ENCODE data around the gene RNU6-1.

The RNU6-1 gene

DNA sequence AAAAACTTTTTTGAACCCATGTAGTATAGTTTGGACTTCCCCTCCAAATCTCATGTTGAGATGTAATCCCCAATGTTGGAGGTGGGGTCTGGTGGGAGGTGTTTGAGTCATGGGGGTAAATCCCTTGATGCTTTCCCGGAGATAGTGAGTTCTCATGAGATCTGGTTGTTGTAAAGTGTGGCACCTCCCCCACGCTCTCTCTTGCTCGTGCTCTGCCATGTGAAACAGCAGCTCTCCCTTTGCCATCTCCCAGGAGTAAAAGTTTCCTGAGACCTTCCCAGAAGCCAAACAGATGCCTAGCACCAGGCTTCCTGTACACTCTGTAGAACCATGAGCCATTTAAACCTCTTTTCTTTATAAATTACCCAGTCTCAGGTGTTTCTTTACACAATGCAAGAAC, 16.0 kb upstream of the RNU6-1 start:
- Histone ChIP-seq H3K4me3 (ENCODE audit: low read depth in 1 of 2, low read length in 2 of 2) (no peak overlapping the region), H3K9ac (ENCODE audit: low read length) (no peak overlapping the region)

DNA sequence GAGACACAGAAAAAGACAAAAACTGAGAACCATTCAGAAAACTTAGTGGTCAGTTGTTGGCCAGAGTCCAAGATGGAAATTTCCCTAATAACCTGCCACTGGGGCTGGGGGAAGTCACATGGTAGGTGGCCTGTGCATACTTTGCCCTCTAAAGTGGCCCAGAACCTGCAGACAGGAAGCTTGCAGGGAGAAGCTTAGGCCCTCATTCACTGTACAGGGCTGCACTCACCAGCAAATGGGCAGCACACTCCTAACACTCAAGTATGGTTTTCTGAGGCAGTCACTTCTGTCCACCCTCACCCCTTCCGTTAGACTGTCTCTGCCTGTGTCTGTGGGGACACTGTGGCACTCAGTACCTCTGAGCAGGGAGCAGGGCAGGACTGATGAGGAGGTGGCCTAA, 14.5 kb upstream of the RNU6-1 start:
- Histone ChIP-seq H3K27ac (ENCODE audit: low read depth, low read length) (no peak overlapping the region), H3K27me3 (ENCODE audit: control insufficient read depth in 1 of 2, insufficient read depth in 2 of 2, low read length in 2 of 2) (no peaks in the 10 kb centered on the region), H3K4me3 (ENCODE audit: low read depth in 1 of 2, low read length in 2 of 2) (no peak overlapping the region), H3K36me3 (ENCODE audit: insufficient read depth, low read length) (no peaks in the 10 kb centered on the region), H3K9me3 (ENCODE audit: low read length) (no peaks in the 10 kb centered on the region), H3K9ac (ENCODE audit: low read length) (no peak overlapping the region), H3K4me1 (ENCODE audit: insufficient read depth, low read length) (peaks cover 15% of the 10 kb centered on the region)

More for the DNA sequence above, 16.0 kb upstream of the RNU6-1 start:
- H3K36me3 ChIP-seq (ENCODE audit: insufficient read depth, low read length) = no peaks in the 10 kb centered on the region
- peaks cover 15% of the 10 kb centered on the region for H3K4me1 ChIP-seq (ENCODE audit: insufficient read depth, low read length)
- H3K27ac ChIP-seq (ENCODE audit: low read depth, low read length) = no peak overlapping the region
- no peaks in the 10 kb centered on the region for H3K27me3 ChIP-seq (ENCODE audit: control insufficient read depth in 1 of 2, insufficient read depth in 2 of 2, low read length in 2 of 2)
- H3K9me3 ChIP-seq (ENCODE audit: low read length) = no peaks in the 10 kb centered on the region

DNA sequence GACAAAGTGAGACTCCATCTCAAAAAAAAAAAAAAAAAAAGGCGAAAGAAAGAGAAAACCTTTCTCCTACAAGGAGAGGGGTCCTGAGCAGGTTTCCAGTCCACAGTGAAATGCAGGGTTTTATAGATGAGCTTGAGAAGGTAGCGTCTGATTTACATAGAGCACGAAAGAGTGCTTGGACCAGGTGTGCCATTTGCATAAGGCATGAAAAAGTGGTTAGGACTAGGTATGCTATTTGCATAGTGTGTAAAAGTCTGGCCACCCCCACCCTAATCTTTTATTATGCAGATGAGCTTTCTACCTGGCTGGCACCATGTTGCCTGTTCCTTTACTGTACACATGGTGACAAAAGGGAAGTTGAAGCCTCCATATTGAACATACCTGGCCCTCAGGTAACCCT, 13.6 kb upstream of the RNU6-1 start:
- Histone ChIP-seq H3K27ac (ENCODE audit: low read depth, low read length) (no peak overlapping the region), H3K4me1 (ENCODE audit: insufficient read depth, low read length) (peaks cover 15% of the 10 kb centered on the region)

DNA sequence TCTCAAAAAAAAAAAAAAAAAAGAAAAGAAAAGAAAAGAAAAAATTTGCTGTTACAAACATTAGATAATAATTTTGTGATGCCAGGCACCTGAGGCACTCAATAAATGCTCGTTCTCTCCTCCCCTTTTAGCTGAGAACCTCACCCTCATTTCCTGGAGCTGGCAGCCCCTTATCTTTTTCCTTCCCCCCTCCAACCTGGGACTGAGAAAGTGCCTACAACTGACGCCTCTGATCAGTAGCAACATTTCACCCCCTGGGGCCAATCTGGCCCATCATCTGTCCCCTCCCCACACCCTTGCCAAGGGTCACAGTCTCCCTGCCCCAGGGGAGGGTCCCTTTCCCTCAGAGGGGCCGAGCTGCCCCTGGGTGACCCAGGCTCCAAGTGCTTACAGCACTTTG, 12.6 kb upstream of the RNU6-1 start:
- Histone ChIP-seq H3K9me3 (ENCODE audit: low read length) (no peaks in the 10 kb centered on the region), H3K4me1 (ENCODE audit: insufficient read depth, low read length) (peaks cover 22% of the 10 kb centered on the region), H3K27ac (ENCODE audit: low read depth, low read length) (no peak overlapping the region), H3K36me3 (ENCODE audit: insufficient read depth, low read length) (no peaks in the 10 kb centered on the region), H3K27me3 (ENCODE audit: control insufficient read depth in 1 of 2, insufficient read depth in 2 of 2, low read length in 2 of 2) (no peaks in the 10 kb centered on the region), H3K4me3 (ENCODE audit: low read depth in 1 of 2, low read length in 2 of 2) (no peak overlapping the region), H3K9ac (ENCODE audit: low read length) (no peak overlapping the region)

More for the DNA sequence above, 13.6 kb upstream of the RNU6-1 start:
- Histone ChIP-seq H3K4me3 (ENCODE audit: low read depth in 1 of 2, low read length in 2 of 2) (no peak overlapping the region), H3K27me3 (ENCODE audit: control insufficient read depth in 1 of 2, insufficient read depth in 2 of 2, low read length in 2 of 2) (no peaks in the 10 kb centered on the region), H3K36me3 (ENCODE audit: insufficient read depth, low read length) (no peaks in the 10 kb centered on the region), H3K9me3 (ENCODE audit: low read length) (no peaks in the 10 kb centered on the region), H3K9ac (ENCODE audit: low read length) (no peak overlapping the region)

DNA sequence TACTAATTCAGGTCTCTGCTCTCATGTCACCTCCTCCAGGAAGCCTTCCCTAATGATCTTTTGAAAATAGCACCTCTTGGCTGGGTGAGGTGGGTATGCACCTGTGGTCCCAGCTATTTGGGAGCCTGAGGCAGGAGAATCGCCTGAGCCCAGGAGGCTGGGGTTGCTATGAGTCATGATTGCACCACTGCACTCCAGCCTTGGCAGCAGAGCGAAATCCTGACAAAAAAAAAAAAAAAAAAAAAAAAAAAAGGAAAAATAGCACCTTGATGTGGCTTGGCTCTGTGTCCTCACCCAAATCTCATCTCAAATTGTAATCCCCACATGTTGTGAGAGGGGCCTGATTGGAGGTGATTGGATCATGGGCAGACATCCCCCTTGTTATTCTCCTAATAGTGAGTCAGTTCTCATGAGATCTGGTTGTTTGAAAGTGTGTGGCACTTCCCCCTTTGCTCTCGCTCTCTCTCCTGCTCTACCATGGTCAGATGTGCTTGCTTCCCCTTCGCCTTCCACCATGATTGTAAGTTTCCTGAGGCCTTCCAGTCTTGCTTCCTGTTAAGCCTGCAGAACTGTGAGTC, 11.2 kb upstream of the RNU6-1 start:
- Histone ChIP-seq H3K27ac (ENCODE audit: low read depth, low read length) (no peak overlapping the region), H3K4me3 (ENCODE audit: low read depth in 1 of 2, low read length in 2 of 2) (no peak overlapping the region), H3K9ac (ENCODE audit: low read length) (no peak overlapping the region), H3K9me3 (ENCODE audit: low read length) (no peaks in the 10 kb centered on the region), H3K36me3 (ENCODE audit: insufficient read depth, low read length) (no peaks in the 10 kb centered on the region), H3K4me1 (ENCODE audit: insufficient read depth, low read length) (peaks cover 14% of the 10 kb centered on the region), H3K27me3 (ENCODE audit: control insufficient read depth in 1 of 2, insufficient read depth in 2 of 2, low read length in 2 of 2) (no peaks in the 10 kb centered on the region)

DNA sequence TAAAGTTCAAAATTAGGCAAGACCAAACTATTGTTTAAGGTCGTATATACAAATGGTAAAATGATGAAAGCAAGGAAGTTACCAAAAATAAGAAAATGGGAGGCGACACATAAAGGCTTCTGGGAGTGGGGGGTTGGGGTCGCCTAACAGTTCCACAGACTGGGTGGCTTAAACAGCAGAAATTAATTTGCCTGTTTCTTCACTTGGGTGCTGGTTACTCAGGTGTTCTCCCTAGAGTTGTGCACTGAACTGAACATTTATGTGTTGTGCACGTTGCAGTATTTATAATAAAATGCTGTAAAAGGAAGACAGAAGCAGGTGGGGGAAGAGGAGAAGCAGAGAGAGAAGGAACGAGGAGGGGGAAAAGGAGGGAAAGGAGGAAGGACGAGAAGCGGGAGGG, 10.5 kb upstream of the RNU6-1 start:
- H3K4me1 ChIP-seq (ENCODE audit: insufficient read depth, low read length) = peaks cover 9% of the 10 kb centered on the region
- no peak overlapping the region for H3K9ac ChIP-seq (ENCODE audit: low read length)
- H3K27me3 ChIP-seq (ENCODE audit: control insufficient read depth in 1 of 2, insufficient read depth in 2 of 2, low read length in 2 of 2) = no peaks in the 10 kb centered on the region
- no peak overlapping the region for H3K27ac ChIP-seq (ENCODE audit: low read depth, low read length)
- no peaks in the 10 kb centered on the region for H3K36me3 ChIP-seq (ENCODE audit: insufficient read depth, low read length)
- no peak overlapping the region for H3K4me3 ChIP-seq (ENCODE audit: low read depth in 1 of 2, low read length in 2 of 2)
- H3K9me3 ChIP-seq (ENCODE audit: low read length) = no peaks in the 10 kb centered on the region

DNA sequence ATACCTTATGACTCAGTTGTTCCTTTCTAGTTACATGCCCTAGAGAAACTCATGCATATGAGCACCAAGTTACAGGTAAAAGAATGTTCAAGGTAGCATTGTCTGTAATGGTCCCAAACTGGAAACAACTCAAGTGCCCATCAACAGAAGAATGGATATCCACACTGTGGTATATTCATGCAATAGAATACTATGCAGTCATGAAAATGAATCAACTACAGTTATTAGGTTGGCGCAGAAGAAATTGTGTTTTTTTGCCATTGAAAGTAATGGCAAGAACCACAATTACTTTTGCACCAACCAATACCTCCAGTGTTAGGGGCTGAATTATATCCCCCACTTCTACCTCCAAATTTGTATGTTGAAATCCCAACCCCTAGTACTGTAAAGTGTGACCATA, 9.7 kb upstream of the RNU6-1 start:
- no peak overlapping the region for H3K27ac ChIP-seq (ENCODE audit: low read depth, low read length)
- peaks cover 9% of the 10 kb centered on the region for H3K4me1 ChIP-seq (ENCODE audit: insufficient read depth, low read length)
- H3K27me3 ChIP-seq (ENCODE audit: control insufficient read depth in 1 of 2, insufficient read depth in 2 of 2, low read length in 2 of 2) = no peaks in the 10 kb centered on the region
- H3K36me3 ChIP-seq (ENCODE audit: insufficient read depth, low read length) = no peaks in the 10 kb centered on the region
- H3K9ac ChIP-seq (ENCODE audit: low read length) = no peak overlapping the region
- no peaks in the 10 kb centered on the region for H3K9me3 ChIP-seq (ENCODE audit: low read length)
- H3K4me3 ChIP-seq (ENCODE audit: low read depth in 1 of 2, low read length in 2 of 2) = no peak overlapping the region

DNA sequence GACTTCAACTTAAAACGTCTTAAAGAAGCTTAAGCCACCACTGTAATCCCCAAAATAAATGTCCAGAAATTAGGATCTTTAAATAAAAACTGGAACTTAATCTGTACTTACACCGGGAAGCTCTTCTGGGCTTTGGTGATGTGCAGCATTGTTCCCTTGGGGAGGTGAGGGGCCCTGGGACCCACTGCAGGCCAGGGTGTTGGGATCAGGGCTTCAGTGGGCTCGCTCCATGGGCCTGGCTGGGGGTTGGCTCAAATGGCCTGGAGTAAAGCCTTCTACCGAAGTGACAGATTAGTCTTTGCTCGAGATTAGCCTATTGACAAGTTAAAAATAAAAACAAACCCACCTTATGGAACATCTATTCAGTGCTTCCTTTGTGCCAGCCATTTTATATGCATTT, 6.1 kb upstream of the RNU6-1 start:
- no peaks in the 10 kb centered on the region for H3K9me3 ChIP-seq (ENCODE audit: low read length)
- H3K4me1 ChIP-seq (ENCODE audit: insufficient read depth, low read length) = peaks cover 36% of the 10 kb centered on the region
- H3K27me3 ChIP-seq (ENCODE audit: control insufficient read depth in 1 of 2, insufficient read depth in 2 of 2, low read length in 2 of 2) = no peaks in the 10 kb centered on the region
- H3K9ac ChIP-seq (ENCODE audit: low read length) = no peak overlapping the region
- H3K36me3 ChIP-seq (ENCODE audit: insufficient read depth, low read length) = no peaks in the 10 kb centered on the region
- H3K27ac ChIP-seq (ENCODE audit: low read depth, low read length) = no peak overlapping the region
- H3K4me3 ChIP-seq (ENCODE audit: low read depth in 1 of 2, low read length in 2 of 2) = no peak overlapping the region

DNA sequence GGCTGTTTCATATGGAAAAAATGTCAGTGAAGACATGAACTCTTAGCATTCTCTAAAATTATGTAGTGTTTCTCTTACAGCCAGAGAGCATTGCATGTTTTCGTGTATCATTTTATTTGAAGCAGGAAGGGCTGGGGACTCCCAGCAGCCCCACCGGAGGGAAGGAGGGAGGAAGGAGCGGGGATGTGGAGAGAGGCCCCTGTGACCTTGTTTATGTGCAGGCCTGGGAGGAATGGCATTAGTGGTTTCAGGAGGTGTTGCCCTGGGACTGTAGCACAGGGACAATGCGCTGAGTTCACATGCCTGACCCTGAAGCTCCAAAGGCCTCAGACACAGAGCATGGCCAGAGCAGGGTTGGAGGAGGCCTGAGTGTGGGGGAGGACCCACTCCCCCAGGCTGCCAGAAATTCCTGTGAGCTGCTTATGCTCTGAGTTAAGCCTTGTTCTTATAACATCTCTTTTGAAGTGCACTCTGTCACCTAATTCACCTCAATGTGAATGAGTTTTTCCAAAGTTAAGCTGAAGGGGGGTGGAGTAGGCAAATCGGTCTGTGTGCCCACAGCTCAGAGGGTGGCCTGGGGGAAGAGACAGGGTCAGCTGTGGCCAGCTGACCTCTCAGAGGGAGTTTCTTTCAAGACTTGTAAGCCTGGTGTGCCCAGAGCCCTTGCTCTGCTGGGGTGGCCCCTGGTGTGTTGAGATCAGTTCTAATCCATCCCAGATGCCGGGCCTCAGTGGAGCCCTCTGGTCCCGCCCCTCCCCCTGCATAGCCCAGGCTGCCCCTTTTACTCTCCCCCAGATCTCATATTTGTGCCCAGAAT, 3.9 kb upstream of the RNU6-1 start:
- no peaks in the 10 kb centered on the region for H3K9me3 ChIP-seq (ENCODE audit: low read length)

DNA sequence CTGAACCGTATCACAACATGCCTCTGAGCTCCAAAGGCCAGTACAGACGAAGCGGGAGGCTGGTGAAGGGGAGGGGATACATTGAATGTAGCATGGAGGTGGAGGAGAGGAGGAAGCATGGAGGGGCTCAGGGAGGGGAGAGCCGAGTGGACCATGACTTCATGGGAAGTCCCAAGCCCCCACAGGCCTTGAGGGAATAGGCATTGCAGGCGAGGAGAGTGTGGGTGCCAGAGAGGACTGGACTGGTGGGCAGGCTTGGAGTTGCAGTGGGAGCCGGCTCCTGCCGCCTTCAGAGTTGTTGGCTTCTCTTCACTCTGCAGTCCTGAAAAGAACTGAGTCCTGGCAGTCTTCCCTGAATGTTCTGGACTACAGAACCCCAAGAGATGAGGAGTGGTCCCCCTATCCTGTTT, 3.3 kb upstream of the RNU6-1 start:
- H3K4me3 ChIP-seq (ENCODE audit: low read depth in 1 of 2, low read length in 2 of 2) = no peak overlapping the region
- peak overlapping the region; percentile 30 for H3K27ac ChIP-seq (ENCODE audit: low read depth, low read length)
- H3K36me3 ChIP-seq (ENCODE audit: insufficient read depth, low read length) = no peaks in the 10 kb centered on the region
- H3K4me1 ChIP-seq (ENCODE audit: insufficient read depth, low read length) = peaks cover 48% of the 10 kb centered on the region
- no peak overlapping the region for H3K9ac ChIP-seq (ENCODE audit: low read length)
- no peaks in the 10 kb centered on the region for H3K9me3 ChIP-seq (ENCODE audit: low read length)
- H3K27me3 ChIP-seq (ENCODE audit: control insufficient read depth in 1 of 2, insufficient read depth in 2 of 2, low read length in 2 of 2) = no peaks in the 10 kb centered on the region

More for the DNA sequence above, 3.9 kb upstream of the RNU6-1 start:
- Histone ChIP-seq H3K4me3 (ENCODE audit: low read depth in 1 of 2, low read length in 2 of 2) (no peak overlapping the region), H3K27me3 (ENCODE audit: control insufficient read depth in 1 of 2, insufficient read depth in 2 of 2, low read length in 2 of 2) (no peaks in the 10 kb centered on the region), H3K9ac (ENCODE audit: low read length) (no peak overlapping the region), H3K27ac (ENCODE audit: low read depth, low read length) (peak overlapping the region; percentile 30), H3K36me3 (ENCODE audit: insufficient read depth, low read length) (no peaks in the 10 kb centered on the region), H3K4me1 (ENCODE audit: insufficient read depth, low read length) (peaks cover 46% of the 10 kb centered on the region)

DNA sequence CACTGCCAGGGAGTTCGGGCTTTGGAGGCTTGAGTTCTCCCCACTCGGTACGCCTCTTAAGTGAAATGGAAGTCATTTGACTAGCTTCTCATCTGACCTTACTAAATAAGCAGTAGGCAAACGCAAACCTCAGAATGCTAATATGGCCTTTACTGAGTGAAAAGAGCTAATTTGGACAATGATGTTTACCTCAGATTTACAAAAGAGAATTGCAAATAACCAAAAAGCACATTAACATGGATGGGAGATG, 1.6 kb upstream of the RNU6-1 start:
- peak overlapping the region; percentile 84 to 86 for H3K4me3 ChIP-seq (ENCODE audit: low read depth in 1 of 2, low read length in 2 of 2)
- no peaks in the 10 kb centered on the region for H3K9me3 ChIP-seq (ENCODE audit: low read length)
- H3K27me3 ChIP-seq (ENCODE audit: control insufficient read depth in 1 of 2, insufficient read depth in 2 of 2, low read length in 2 of 2) = no peaks in the 10 kb centered on the region
- peak overlapping the region; percentile 95 for H3K27ac ChIP-seq (ENCODE audit: low read depth, low read length)
- H3K36me3 ChIP-seq (ENCODE audit: insufficient read depth, low read length) = no peaks in the 10 kb centered on the region
- peaks cover 42% of the 10 kb centered on the region for H3K4me1 ChIP-seq (ENCODE audit: insufficient read depth, low read length)
- no peak overlapping the region for H3K9ac ChIP-seq (ENCODE audit: low read length)
